ENCODE results near the gene PSME3.

Gene PSME3

GRCh38 chr17:42818379-42818778 lies 14.8 kb upstream of the PSME3 start:
- no peak for DNase-seq

GRCh38 chr17:42819939-42820535 lies 13.2 kb upstream of the PSME3 start:
- peak in 1 of 2 donors; percentile 60 for DNase-seq

- DNase-seq = no peak
These were observed 12.0 kb upstream of the PSME3 start for GRCh38 chr17:42821176-42821575.

- DNase-seq = no peak
These were observed 5.7 kb upstream of the PSME3 start for GRCh38 chr17:42827472-42827871.

- no peak for DNase-seq
These were observed 2.2 kb upstream of the PSME3 start for GRCh38 chr17:42830971-42831370.

- DNase-seq = no peak
These were observed 824 bp upstream of the PSME3 start for GRCh38 chr17:42832213-42832933.

GRCh38 chr17:42833767-42834422 lies 698 bp downstream of the PSME3 start:
- no peak for DNase-seq

- no peak for DNase-seq
These were observed 2.5 kb downstream of the PSME3 start for GRCh38 chr17:42835732-42836131.

GRCh38 chr17:42841975-42842685 lies 8.9 kb downstream of the PSME3 start:
- no peak for DNase-seq

- peak in 1 of 2 donors; percentile 70 for DNase-seq
These were observed 10.2 kb downstream of the PSME3 start for GRCh38 chr17:42843358-42843934.

GRCh38 chr17:42844271-42844670 lies 11.1 kb downstream of the PSME3 start, which contains the start of gene AOC2:
Gene AOC2, plus strand, starts transcription at chr17:42844580. Its CDS starts 47 bp downstream, at chr17:42844627.
- no peak for DNase-seq

GRCh38 chr17:42844761-42845555 lies 11.8 kb downstream of the PSME3 start:
- no peak for DNase-seq

GRCh38 chr17:42845556-42845917 lies 12.3 kb downstream of the PSME3 start:
- no peak for DNase-seq

GRCh38 chr17:42845918-42846593 lies 12.9 kb downstream of the PSME3 start:
- DNase-seq = peak in 1 of 2 donors; percentile 20

GRCh38 chr17:42846594-42847280 lies 13.5 kb downstream of the PSME3 start:
- DNase-seq = no peak

GRCh38 chr17:42848093-42848492 lies 14.9 kb downstream of the PSME3 start:
- no peak for DNase-seq

GRCh38 chr17:42849031-42849430 lies 15.8 kb downstream of the PSME3 start:
- DNase-seq = no peak

- no peak for DNase-seq
These were observed 16.4 kb downstream of the PSME3 start for GRCh38 chr17:42849451-42850181.

GRCh38 chr17:42850954-42851353 lies 17.8 kb downstream of the PSME3 start, which contains the start of gene AOC3:
Gene AOC3, plus strand, starts transcription at chr17:42851199. Its CDS starts 145 bp downstream, at chr17:42851344.
- no peak for DNase-seq

Data from bone marrow (tissue), 2 donors.